ENCODE measurements around the gene CEP83.

GRCh38 chr12:94459728-94460615, at the start of gene CEP83:
- TF ChIP-seq, protein P1, sequence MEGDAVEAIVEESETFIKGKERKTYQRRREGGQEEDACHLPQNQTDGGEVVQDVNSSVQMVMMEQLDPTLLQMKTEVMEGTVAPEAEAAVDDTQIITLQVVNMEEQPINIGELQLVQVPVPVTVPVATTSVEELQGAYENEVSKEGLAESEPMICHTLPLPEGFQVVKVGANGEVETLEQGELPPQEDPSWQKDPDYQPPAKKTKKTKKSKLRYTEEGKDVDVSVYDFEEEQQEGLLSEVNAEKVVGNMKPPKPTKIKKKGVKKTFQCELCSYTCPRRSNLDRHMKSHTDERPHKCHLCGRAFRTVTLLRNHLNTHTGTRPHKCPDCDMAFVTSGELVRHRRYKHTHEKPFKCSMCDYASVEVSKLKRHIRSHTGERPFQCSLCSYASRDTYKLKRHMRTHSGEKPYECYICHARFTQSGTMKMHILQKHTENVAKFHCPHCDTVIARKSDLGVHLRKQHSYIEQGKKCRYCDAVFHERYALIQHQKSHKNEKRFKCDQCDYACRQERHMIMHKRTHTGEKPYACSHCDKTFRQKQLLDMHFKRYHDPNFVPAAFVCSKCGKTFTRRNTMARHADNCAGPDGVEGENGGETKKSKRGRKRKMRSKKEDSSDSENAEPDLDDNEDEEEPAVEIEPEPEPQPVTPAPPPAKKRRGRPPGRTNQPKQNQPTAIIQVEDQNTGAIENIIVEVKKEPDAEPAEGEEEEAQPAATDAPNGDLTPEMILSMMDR (IDR thresholded peaks at IDR 0.05; ENCODE audit: poor library complexity, severe bottlenecking): no peak
- TF ChIP-seq POLR2AphosphoS5 (IDR thresholded peaks at IDR 0.05) (peak; percentile 93), REST (IDR thresholded peaks at IDR 0.05; ENCODE audit: borderline replicate concordance) (peak; percentile 84), EP300 (conservative IDR thresholded peaks at IDR 0.05; ENCODE audit: poor library complexity, severe bottlenecking) (peak; percentile 43), RAD21 (conservative IDR thresholded peaks at IDR 0.05) (peak; percentile 48), TAF1 (IDR thresholded peaks at IDR 0.05; ENCODE audit: low read depth) (peak; percentile 52), EZH2 (IDR thresholded peaks at IDR 0.05; ENCODE audit: borderline replicate concordance, insufficient read depth, low read length, poor library complexity, severe bottlenecking) (no peak), MXI1 (conservative IDR thresholded peaks at IDR 0.05; ENCODE audit: poor library complexity, severe bottlenecking) (peak; percentile 88)

Measured in neural cell (in vitro differentiated cells).